Activated T-helper 1 cell treated with anti-CD3 and anti-CD28 coated beads, Interleukin-2, amount 50 U/mL, for 16 hours (primary cell): ENCODE measurements around the gene PPP2R5E.

ENCODE experiments used
- DNase-seq, 2 donors: peaks; one replicate each; pipeline ENCODE4 v3.0.0-alpha.2; 2020; ENCODE audit warnings: low read depth in 1 of 2, low spot score in 1 of 2

Gene PPP2R5E

DNA sequence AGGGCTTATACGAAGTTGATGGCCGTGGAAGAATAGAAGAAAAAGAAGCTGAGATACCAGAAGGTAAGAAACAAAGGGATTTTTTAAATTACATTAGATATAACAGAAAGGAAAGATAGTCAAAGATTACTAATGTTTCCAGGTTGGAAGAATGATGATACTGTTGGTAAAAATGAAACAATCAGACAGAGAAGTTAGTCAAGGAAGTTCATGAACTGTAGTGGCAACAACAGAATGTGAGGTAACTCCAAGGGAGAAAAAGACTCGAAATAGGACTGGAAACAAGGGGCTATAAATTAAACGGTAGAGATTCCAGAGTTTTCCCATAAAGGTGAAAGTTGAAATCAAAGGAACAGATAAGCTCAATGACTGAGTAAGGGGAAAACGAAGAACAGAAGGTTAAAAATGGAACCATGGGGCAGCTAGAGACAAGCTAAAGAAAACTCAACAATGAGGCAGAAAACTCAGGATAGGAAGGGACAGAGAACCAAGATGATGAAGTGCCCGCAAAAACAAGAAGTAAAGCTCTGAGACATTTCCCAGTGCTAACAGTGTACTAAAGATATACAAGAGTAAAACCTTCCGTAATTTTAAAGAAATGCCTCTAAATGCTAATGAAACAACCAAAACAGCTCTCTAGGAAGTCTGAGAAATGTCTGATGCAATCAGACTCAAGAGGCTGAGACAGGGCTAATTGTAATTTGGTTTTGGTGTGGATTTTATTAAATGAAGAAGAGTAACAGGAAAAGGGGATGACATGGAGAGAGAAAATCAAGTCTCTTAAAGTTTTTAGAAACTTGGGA is 70.0 kb downstream of the PPP2R5E start:
- no peak for DNase-seq

DNA sequence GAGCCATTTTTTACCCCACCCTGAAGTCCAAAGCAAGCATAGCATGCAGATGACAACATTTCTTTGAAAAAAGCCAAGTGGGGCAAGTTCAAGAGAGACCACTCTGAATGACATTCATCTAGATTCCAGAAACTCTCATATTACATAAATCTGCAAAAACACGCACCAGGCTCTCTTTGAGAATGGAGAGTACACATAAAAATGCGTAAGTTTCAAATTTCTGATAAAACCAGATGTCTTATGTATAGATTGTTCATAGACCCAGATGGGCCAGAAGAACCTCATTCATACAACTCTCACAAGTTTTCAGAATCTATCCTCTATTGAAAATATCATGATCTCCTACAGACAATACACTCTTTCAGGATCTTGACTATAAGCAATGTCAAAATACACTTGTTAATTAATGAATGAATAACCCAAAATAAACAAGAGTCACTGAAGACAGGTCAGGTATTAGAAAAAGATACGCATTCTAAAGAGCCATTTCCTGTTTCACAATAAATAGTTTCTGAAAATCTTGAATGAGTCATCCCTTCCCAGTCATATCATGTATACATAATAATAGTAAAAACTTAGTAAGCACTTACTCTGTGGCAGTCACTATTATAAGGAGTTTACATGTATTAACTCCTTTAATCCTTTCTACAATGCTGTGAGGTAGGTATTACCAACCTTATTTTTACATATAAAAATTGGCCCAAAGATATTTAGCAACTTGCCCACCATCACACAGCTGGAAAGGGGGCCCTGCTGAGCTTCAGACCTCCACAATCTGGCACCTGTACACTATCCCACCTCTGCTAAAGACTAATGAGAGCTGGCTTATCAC is 72.0 kb downstream of the PPP2R5E start:
- DNase-seq, result no peak

DNA sequence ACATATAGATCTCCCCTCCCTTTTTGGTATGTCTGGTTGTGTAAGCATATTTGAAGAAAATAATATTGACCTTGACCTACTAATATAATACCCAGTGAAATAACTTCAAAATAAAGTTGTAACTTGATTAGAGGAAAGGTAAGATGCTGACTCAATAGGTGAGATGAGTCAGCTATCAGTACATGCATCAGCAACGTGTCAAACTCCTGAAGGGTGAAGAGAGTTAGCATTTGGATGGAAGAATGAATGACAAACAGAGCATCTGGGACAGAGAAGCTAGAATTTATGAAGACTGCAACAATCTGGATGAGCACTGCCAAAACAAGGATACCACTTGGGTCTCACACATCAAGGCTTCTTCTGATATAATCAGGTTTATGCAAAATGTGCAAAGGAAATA is 74.9 kb downstream of the PPP2R5E start:
- DNase-seq, result no peak

DNA sequence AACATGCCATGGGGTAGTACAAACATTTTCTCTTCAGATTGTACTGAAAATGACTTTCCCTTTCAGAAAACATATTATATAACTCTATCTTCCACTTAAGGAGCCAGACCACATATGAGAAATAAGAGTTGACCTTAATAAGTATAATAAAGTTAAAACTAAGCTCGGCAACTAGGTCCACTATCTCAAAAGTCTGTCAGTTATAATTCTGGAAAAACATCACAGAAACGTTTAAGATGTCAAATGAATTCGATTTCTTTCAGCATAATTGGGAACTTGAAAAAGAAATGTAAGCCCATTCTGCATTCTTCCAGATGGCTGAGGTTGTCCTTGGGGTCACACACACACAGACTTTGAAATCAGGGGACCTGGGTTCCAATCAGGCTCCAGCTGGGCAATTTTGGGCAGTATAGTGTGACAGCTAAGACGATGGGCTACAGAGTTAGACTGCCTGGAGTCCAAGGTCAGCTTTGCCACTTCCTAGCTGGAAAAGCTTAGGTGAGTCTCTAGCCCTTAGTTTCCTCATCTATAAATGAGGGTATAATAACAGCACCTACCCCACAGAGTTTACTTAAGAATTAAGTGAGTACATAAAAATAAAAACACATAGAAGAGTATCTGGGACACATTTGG is 75.6 kb downstream of the PPP2R5E start:
- DNase-seq, result no peak

DNA sequence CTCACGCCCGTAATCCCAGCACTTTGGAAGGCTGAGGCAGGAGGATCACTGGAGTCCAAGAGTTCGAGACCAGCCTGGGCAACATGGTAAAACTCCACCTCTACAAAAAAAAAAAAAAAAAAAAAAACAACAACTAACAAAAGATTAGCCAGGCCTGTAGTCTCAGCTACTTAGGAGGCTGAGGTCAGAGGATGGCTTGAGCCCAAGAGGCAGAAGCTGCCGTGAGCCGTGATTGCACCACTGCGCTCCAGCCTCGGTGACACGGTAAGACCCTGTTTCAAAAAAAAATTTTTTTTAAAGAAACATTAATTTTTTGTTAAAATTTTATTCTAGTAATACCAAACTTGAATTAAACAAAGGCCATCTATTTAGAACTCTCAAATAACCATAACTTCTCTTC is 77.8 kb downstream of the PPP2R5E start:
- no peak for DNase-seq

DNA sequence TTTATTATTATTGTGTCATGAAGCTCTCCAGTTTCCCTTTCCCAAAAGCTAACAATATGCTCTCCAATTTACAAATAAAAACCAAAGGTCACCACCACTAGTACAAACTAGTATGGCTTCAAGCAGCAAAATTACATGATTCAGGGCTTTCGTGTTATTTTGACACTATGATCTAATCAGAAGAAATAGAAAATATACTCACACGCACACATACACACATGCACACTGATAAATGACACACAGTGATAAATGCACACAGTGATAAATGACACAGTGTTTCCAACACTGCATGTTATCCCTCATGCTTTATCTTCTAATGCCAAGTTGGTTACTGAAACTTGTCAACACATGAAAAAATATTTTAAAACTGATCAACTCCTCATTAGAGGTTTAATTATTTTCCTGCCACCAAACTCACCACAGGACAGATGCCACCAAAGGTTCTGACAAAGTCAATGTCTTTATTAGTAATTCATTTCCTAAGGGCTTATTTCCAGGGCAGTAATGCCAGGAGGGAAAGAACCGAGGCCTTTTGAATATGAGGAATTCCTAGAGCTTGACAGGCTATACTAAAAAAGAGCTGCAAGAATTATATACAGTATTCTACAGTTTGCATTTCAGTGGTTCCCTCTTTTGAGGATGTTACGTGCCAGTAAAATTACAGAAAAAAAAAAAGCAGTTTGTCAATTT is 82.4 kb downstream of the PPP2R5E start:
- no peak for DNase-seq

DNA sequence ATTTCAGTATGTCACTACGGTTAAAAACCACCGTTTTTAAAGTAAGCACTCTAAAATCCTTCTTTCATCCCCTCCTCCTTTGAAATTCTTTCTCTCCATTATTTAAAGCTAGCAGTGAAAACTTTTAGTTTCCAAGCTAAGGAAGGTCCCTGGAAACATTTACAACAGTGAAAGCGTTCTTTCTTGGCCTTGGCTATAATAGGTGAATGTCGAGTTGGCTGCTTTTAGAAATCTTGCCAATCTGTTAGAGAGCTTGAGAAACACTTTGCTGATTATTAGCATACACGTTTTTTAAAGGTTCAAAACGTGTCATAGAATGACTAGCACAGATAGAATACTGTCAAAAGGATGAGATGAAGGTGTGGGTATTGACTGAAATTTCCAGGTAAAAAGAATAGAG is 83.4 kb downstream of the PPP2R5E start:
- no peak for DNase-seq

DNA sequence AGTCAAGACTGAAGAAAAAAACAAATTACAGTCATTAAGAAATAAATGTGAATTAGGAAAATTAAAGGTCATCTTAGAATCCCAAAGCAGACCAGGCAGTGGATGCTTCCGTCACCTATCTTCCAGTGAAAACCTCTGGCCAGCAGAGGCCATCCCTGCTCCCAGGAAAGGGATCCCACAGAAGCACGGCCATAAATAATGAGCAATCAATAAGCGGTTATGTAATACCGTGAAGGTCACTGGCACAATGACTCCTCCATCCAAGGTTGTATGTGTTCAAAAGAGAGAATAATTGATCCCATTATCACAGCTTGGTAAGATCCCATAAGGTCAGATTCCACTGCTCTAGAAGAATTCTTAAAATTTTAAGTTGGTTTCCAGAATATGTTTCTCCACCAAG is 85.7 kb downstream of the PPP2R5E start:
- no peak for DNase-seq

DNA sequence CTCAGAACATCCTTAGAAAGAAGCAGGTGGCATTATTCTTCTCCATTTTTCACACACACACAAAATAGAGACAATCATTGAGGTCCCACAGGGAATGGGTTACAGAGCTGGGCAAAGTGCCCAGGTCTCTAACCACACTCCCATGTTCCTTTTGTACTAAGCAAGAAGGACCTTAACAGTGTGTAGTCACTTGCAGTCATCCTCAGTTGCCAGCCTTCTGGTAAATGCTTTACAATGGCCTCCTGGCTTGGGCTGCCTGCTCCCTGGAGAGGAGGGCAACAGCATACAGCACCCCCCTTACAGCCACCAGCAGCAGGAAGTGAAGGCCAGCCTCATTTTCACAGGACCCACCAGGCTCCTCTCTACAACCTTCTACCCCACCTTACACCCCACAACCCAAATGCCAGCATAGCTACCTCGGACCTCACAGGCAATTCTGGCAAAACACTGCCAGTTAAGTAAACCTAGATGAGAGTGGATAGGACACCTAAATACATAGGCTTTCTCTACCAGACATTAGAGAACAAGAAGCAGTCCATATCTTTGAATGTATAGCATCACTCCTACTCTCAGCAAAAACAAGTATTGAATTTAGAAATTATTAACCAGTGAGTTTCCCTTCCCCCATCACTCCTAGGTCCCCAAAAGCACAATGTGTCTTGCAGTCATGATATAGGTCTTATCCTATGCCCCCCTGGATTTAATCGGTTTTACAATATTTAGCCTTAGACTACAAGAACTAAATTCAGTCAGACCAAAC is 88.1 kb downstream of the PPP2R5E start:
- no peak for DNase-seq

DNA sequence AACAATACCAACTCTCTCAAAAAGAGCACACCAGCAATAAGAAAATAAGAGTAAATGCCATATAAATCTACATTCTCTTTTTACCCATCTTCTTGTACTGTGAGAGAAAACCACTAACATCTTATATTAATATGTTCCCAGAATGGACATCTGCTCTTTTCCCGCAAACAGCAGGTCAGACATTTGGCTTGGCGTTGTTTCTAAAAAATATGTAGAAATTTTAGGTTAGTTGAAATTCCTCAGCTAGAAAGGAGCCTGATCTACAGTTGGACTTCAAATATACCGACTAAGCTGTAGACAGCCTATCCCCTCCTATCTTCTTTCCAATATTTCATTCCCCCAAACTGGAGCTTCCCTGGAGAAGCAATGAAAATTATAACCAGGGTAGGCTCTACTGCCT is 88.7 kb downstream of the PPP2R5E start:
- DNase-seq, result no peak

DNA sequence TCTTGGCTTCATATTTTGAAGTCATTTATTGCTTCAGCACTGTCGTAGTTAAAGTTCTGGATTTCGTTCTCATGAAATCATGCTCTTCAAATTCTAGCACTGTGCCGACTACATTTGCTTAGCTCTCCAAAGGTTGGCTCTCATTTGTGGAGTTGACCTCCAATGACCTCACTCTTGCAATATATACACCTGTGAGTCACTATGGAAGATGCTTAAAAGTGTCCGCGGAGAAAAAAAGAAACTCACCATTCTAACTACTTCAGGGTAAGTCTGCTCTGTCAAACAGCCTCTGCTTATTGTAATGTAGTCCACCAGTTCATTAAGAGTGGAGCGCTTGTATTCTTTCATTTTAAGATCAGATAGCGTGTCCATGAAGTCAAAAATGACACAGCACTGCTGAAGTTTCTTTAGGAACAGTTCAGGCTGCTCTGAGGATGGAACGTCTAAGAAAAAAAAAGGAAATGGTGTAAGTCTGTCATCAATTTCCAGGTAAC is 89.7 kb downstream of the PPP2R5E start:
- DNase-seq, result no peak

DNA sequence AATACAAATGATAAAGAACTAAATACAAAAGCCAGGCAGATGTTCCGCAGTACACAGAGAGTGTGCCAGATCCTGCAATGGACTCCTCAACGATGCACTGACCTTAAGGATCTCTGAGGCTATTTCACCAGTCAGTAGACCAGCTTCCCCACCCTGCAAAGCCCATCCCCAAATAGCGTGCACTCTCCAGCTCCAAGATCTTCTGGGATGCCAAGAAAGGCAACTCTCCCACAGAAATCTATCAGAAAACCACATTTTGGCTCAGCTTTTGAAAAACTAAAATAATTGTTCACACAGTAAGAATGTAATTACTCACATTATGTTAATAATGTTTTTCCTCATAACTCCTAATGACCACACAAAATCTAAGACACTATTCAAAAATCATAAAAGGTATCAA is 90.4 kb downstream of the PPP2R5E start:
- DNase-seq, result no peak

DNA sequence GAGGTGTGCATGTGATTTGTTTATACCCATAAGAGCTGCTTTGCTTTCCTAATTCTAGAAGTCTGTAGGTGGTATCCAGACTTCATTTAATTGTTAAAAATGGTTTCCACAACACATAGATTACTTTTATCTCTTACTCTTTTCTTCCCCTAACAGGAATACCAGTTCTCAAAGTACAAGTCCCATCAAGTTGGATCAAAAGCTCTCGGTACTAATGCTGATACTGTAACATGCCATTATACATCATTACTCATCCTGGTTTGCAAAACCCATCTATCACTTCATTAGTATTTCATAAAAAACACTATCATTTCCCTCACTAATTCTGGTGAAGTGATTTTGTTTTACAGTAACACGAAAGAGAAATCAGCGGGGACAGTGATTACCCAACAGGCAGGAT is 94.3 kb downstream of the PPP2R5E start:
- no peak for DNase-seq

DNA sequence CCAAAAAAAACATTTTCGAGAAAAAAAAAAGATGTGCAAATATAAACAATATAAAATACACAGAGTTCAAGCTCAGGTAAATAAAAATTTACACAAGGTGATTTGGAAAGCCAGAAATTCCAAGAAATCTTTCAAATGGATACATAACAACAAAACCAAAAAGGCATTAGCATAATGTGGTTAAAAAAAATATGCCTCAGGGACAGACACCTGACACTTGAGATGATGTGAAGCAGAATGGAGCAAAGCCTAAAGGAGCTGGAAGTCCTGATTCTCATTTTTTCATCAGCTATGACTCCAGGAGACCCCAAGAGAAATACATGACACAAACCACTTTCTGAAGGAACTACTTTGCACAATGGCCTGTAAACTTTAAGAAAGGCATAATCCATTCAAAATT is 98.6 kb downstream of the PPP2R5E start:
- DNase-seq, result no peak

DNA sequence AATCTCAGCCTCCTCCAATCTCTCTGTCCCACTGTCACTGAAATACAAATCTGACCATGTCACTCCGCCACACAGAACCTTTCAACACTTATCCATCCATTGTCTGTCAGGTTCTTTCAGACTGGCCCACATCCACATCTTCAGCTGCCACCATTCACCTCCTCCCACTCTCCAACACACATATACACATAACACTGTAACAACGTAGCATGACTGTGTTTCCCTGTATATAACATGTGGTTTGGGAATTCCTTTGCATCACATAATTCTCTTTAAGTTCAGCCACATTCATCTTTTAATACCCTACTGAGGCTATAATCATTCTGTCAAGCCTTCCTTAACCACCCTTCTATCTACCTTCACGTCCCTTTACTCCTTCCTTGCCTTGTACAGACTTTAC is 99.2 kb downstream of the PPP2R5E start:
- no peak for DNase-seq

DNA sequence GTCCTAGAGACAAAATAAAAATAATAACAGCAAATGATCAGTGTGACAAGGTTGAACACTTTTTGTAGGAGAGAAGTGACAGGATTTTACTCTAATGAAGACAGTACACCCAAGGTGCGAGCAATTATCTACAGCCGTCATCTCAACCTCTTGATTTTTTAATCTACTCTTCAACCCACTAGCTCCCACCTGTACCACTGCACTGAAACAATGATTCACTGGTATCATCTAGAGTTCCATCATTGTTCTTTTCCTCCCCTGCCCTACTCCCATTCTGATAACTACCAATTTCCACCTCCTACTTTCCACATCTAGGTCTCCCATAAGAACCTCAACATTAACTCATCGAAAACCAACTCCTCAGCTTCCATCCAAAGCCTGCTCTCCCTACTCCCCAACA is 99.8 kb downstream of the PPP2R5E start:
- DNase-seq, result no peak

DNA sequence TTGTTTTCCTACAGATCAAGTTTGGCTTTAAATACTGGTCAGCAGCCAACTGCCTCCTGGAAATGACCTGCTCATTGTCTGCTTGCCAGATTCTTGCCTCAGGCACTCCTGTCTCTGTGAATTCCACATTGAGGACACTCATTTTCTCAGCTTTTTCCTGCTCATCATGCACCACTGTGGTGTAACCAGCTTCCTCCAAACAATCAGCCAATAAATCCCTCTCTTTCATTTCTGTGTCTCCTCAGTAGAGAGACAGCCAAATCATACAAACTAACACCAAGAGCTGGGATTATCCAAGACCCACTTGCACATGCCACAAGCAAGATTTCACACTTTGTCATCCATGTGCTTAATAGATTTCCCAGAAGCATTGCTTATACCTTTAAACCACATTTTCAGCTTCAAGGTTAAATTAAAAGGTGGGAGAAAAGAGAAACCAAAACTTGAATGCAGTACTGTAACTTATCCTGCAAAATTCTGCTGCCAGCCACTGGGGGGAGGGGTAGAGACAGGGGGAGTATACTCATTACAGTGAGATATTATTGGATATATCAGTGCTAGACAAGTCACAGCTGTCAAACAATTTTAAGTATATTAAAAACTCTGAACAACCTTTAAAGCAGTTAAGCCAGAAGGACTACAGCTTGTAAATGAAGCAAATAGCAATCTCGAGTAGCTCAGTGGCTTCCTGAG is 105.0 kb downstream of the PPP2R5E start:
- DNase-seq, result no peak

DNA sequence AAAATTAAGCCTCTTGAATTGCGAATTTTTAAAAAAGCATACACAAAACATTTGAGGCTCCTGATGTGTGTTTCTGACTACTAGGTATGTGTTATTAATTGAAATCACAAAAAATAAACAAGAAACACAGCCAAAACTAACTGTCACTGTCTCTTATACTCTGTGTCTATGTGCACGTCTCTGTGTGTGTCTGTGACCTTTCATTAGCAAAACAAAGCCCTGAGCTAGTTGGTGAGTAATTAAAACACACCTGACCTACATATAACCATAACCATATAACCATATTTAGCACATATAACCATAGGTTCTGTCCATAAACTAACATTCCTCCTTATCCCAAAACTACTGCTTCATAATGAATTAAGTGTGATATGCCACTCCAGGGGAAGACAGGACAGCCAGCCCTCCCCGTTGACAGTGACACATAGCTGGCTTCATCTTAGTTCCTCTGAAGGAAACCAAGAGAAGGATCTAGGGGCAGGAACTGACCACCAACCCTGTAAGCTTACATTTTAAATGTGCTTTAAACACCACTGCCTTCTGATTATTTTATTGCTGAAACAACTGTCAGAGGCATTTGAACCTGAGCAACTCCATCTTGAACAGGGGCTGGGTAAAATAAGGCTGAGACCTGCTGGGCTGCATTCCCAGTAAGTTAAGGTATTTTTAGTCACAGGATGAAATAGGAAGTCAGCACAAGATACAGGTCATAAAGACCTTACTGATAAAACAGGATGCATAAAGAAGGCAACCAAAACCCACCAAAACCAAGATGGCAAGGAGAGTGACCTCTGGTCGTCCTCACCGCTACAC is 106.7 kb downstream of the PPP2R5E start:
- no peak for DNase-seq

DNA sequence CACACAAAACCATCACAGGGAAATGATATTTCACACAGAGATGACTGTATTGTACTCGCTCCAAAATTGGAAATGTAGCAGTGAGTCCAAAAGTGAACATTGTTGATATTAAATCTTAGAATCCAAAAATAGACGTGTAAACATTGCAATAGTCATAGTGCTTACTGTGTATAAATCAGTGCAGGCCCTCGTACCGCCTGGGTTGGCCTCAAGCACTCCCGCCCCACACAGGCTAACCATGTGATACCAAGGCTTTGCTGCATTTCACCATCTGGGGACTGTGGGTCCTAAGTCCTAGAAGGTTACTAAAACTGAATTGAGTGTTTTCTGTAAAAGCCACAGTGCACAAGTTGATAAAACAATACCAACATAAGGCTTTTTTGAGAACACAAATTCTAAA is 107.3 kb downstream of the PPP2R5E start:
- DNase-seq, result no peak
